PC-3 (cell line): ENCODE measurements around the gene FBF1. TPM values are rescaled to one million over a fixed set of nuclear protein-coding genes. Genes with fewer than 3 reads are reported as not detected.

Experiments used
- ATAC-seq: fragments of 200-7000 bp; cut with Tn5 transposase; 2 replicates; pipeline ENCODE4 v1.9.1; 2020; ENCODE audit warnings: mild to moderate bottlenecking, moderate library complexity
- Bru-seq: library from RNA; stranded (reverse); fragments of 400-500 nt; gene quantifications from one replicate; lab custom pipeline; 2021; lab: Mats Ljungman, UMichigan
- BruChase-seq, 2 experiments: library from RNA; stranded (reverse); fragments of 400-500 nt; gene quantifications; one replicate each; lab custom pipeline; 2021; lab: Mats Ljungman, UMichigan
- BruUV-seq: library from RNA; stranded (reverse); fragments of 400-500 nt; replicated peaks from 2 replicates; lab custom pipeline; 2021; lab: Mats Ljungman, UMichigan
- CTCF ChIA-PET: fragments of 300-600 bp; sonication (Branson Sonifier 250); formaldehyde crosslinking; loops from one replicate; lab custom pipeline; 2022; ENCODE audit warnings: antibody characterized with exemption; lab: Charles Lee
- POLR2A ChIA-PET: fragments of 300-600 bp; sonication (Branson Sonifier 250); formaldehyde crosslinking; loops from one replicate; lab custom pipeline; 2022; ENCODE audit warnings: antibody characterized with exemption; ENCODE audit not compliant: unreplicated experiment; lab: Charles Lee
- DNase-seq: peaks from one replicate; pipeline ENCODE4 v3.0.0-alpha.2; 2015
- H2AFZ ChIP-seq: fragments of 300-600 bp; sonication (generic); 2 replicates; pipeline ENCODE4 v1.6.0; 2016; ENCODE audit warnings: antibody characterized with exemption, low read length
- H3F3A ChIP-seq: fragments of 300-600 bp; sonication (generic); one replicate; pipeline ENCODE4 v1.6.0; 2017; ENCODE audit warnings: antibody characterized with exemption, low read length, control low read depth, mild to moderate bottlenecking; ENCODE audit not compliant: unreplicated experiment
- H3K27ac ChIP-seq: fragments of 300-600 bp; sonication (generic); 2 replicates; pipeline ENCODE4 v1.5.1; 2016; ENCODE audit warnings: mild to moderate bottlenecking, low read length
- H3K27me3 ChIP-seq: fragments of 300-600 bp; sonication (generic); 2 replicates; pipeline ENCODE4 v1.6.1; 2016; ENCODE audit warnings: low read length, mixed read lengths
- H3K36me3 ChIP-seq: fragments of 300-600 bp; sonication (generic); 2 replicates; pipeline ENCODE4 v1.6.1; 2016; ENCODE audit warnings: low read depth, mixed run types, low read length, mixed read lengths
- H3K4me1 ChIP-seq: fragments of 300-600 bp; sonication (generic); 2 replicates; pipeline ENCODE4 v1.5.1; 2016; ENCODE audit warnings: low read length; ENCODE audit not compliant: insufficient read depth
- H3K4me2 ChIP-seq: fragments of 300-600 bp; sonication (generic); 2 replicates; pipeline ENCODE4 v1.6.0; 2016; ENCODE audit warnings: low read length
- H3K4me3 ChIP-seq: fragments of 300-600 bp; sonication (generic); 2 replicates; pipeline ENCODE4 v1.5.1; 2016; ENCODE audit warnings: mild to moderate bottlenecking, low read length, mixed read lengths
- H3K79me2 ChIP-seq: fragments of 300-600 bp; sonication (generic); 2 replicates; pipeline ENCODE4 v1.6.1; 2017; ENCODE audit warnings: low read length, mixed read lengths
- H3K9ac ChIP-seq: fragments of 300-600 bp; sonication (generic); 2 replicates; pipeline ENCODE4 v1.6.0; 2016; ENCODE audit warnings: mild to moderate bottlenecking, low read length
- H3K9me2 ChIP-seq: fragments of 300-600 bp; sonication (generic); replicated peaks from 2 replicates; pipeline ENCODE4 v1.6.1; 2016; ENCODE audit warnings: mixed run types, low read length, mixed read lengths
- H3K9me3 ChIP-seq: fragments of 300-600 bp; sonication (generic); 2 replicates; pipeline ENCODE4 v1.6.1; 2016; ENCODE audit warnings: low read length, mixed read lengths
- H4K20me1 ChIP-seq: fragments of 300-600 bp; sonication (generic); 2 replicates; pipeline ENCODE4 v1.6.1; 2016; ENCODE audit warnings: low read length, mixed read lengths
- EZH2 ChIP-seq: fragments of 300-600 bp; sonication (generic); IDR thresholded peaks from one replicate; pipeline ENCODE4 v1.6.1; 2017; ENCODE audit warnings: antibody characterized with exemption, mild to moderate bottlenecking, low read length; ENCODE audit not compliant: unreplicated experiment
- EZH2phosphoT487 ChIP-seq: fragments of 300-600 bp; sonication (generic); IDR thresholded peaks from 2 replicates; pipeline ENCODE4 v1.6.1; 2018; ENCODE audit warnings: mild to moderate bottlenecking, antibody characterized with exemption, low read length, borderline replicate concordance
- intact Hi-C: fragments of 100-400 bp; cut with micrococcal nuclease; formaldehyde crosslinking; loops from 2 replicates; pipeline ENCODE4 v1.9.0; 2023
- long read RNA-seq: library from polyadenylated mRNA; unstranded; transcript quantifications from one replicate; pipeline ENCODE4 v2.0.0, GENCODE V29; 2021; ENCODE audit not compliant: unreplicated experiment
- total RNA-seq: library from RNA; depleted of rRNA; stranded (reverse); fragments of >200 nt; gene quantifications from 2 replicates; pipeline ENCODE4 v1.2.3, GENCODE V29; 2014; rRNA removed
- TF ChIP-seq, protein P1 (sequence below): fragments of 300-600 bp; sonication (generic); conservative IDR thresholded peaks from 2 replicates; pipeline ENCODE4 v1.5.1; 2017; ENCODE audit warnings: antibody characterized with exemption, low read depth, mild to moderate bottlenecking, low read length

FBF1 gene, protein sequence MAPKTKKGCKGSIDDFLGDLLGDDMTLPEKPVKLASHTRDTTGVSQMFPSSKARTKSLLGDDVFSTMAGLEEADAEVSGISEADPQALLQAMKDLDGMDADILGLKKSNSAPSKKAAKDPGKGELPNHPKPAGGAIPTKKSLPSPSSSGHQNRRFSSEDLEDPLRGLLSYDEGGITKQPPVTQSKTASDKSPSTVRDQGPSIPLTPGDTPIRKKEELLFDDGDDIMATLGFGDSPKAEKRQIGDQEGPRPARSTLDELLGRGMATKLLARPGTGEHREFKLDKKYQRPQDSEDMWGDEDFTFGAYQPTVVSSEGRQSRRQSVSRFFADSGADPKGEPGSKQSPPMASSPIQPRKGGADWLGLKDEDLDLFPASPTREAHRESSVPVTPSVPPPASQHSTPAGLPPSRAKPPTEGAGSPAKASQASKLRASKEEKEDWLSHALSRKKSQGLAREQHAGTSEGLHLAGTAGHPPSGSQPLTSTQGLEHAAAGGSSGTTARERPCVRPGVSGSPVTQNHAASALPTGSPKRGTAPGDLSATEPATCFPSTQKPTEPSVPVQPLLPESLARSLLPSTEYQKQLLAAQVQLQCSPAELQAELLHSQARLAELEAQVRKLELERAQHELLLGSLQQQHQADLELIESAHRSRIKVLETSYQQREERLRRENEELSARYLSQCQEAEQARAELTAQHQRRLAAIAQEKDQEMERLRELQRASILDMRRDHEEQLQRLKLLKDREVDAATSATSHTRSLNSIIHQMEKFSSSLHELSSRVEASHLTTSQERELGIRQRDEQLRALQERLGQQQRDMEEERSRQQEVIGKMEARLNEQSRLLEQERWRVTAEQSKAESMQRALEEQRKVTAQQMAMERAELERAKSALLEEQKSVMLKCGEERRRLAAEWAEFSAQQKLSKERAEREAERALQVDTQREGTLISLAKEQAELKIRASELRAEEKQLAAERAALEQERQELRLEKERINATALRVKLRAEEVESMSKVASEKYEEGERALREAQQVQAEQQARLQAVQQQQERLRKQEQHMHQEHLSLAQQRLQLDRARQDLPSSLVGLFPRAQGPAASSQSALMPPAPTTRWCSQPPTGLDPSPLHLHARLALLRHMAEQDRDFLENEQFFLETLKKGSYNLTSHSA
- total RNA-seq (35.3 and 39.2 TPM in 2 replicates), Bru-seq, nascent RNA (percentile 61 among the genes with signal in this experiment), BruChase-seq, experiment 1, labeled RNA remaining after a 6-hour chase (percentile 67 among the genes with signal in this experiment), BruChase-seq, experiment 2, labeled RNA remaining after a 2-hour chase (percentile 56 among the genes with signal in this experiment)
- long read RNA-seq, partial matches to known transcripts, result 8 of 24 reads
- long read RNA-seq, other reads (novel, unspliced or antisense), result 16 of 24 reads

DNA sequence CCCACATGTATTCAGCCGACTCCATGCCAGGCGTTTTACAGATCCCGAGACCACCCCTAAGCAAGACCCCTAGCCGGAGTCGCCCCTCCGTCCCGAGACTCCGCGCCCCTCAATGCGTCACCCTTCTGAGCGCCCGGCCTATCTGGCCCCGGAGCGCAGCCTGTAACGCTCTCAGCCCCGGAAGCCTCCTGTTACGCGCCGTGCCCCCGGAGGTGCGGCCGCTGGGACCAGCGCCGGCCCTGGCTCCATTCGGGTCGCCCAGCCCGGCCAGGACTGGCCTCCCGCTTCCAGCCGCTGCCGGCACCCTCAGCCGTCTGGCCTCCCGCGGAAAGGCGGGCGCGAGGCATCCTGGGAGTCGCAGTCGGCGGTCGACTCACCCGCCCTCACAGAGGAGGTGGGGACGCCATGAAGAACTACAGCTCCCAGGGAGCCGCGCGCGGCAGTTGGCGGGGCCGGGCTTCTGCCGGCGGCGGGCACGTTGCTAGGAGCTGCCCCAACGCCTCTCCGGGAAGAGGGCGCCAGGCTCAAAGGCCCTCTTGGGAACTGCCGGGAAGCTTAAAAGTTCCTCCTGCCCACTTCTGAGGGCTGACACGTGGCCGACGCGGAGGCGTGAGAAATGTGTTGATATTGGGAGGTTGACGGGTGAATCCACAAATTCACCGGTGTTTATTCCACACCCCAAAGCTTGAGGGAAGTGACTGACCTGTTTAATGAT is at the start of gene FBF1:
FBF1 (minus strand) TSS at position 316 of the 715 bp plus-strand sequence. CDS start 2,893 bp downstream, outside the sequence.
- ATAC-seq, result peak; percentile 99
- Histone ChIP-seq H3K79me2 (0 out of 2 replicates have a peak, but pooled peaks cover 4% of the 10 kb centered on the region), H3K4me1 (peaks cover 11% of the 10 kb centered on the region; the same call in 1 of the 2 replicates), H2AFZ (peak within 1 kb of the TSS; percentile 92), H3K4me3 (peak within 1 kb of the TSS; percentile 88), H3K4me2 (peak within 1 kb of the TSS; percentile 94), H3K9ac (peak within 1 kb of the TSS; percentile 93), H3K36me3 (peaks cover 4% of the 10 kb centered on the region), H3K9me3 (no peaks in the 10 kb centered on the region), H3F3A (no peaks in the 10 kb centered on the region), H3K9me2 (no peaks in the 10 kb centered on the region), H3K27ac (peak within 1 kb of the TSS; percentile 12; the same call in 1 of the 2 replicates), H3K27me3 (no peaks in the 10 kb centered on the region), H4K20me1 (no peaks in the 10 kb centered on the region)
- POLR2A ChIA-PET, result interaction anchor here (0.6 to 1.1 kb wide), 5 partner anchors 24 to 86 kb away, joined by 3 to 22 read pairs (median 9); partner anchors contain the start of genes ACOX1, MRPL38 and WBP2
- CTCF ChIA-PET, result interaction anchor here (0.9 to 1.1 kb wide), 3 partner anchors 19 to 38 kb away, joined by 3 to 4 read pairs (median 4); partner anchors contain the start of genes ACOX1, MRPL38 and TEN1
- BruUV-seq, result no TSS peak
- peak; percentile 98 for DNase-seq
- no peak for TF ChIP-seq EZH2
- TF ChIP-seq, protein P1, sequence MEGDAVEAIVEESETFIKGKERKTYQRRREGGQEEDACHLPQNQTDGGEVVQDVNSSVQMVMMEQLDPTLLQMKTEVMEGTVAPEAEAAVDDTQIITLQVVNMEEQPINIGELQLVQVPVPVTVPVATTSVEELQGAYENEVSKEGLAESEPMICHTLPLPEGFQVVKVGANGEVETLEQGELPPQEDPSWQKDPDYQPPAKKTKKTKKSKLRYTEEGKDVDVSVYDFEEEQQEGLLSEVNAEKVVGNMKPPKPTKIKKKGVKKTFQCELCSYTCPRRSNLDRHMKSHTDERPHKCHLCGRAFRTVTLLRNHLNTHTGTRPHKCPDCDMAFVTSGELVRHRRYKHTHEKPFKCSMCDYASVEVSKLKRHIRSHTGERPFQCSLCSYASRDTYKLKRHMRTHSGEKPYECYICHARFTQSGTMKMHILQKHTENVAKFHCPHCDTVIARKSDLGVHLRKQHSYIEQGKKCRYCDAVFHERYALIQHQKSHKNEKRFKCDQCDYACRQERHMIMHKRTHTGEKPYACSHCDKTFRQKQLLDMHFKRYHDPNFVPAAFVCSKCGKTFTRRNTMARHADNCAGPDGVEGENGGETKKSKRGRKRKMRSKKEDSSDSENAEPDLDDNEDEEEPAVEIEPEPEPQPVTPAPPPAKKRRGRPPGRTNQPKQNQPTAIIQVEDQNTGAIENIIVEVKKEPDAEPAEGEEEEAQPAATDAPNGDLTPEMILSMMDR, result peak; percentile 24; the same call in 1 of the 2 replicates
- intact Hi-C loops, result loop anchor here (1.0 to 2.0 kb wide), 4 partner anchors 18 to 56 kb away; partner anchors contain the start of genes ACOX1 and TEN1

DNA sequence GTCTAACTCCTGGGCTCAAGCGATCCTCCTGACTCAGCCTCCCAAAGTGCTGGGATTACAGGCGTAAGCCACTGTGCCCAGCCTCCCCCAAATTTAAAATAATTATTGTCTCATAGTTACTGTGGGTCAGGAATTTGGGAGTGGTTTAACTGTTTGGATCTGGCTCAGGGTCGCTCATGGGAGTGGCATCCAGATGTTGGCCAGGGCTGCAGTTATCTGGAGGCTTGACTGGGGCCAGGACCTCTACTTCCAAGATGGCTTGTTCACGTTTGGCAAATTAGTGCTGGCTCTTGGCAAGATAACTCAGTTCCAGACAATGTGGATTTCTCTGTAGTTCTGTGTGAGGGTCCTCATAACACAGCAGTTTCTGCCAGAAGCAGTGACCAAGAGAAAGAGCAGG is 46.2 kb upstream of the FBF1 start:
- H3K9me3 ChIP-seq, result no peaks in the 10 kb centered on the region
- intact Hi-C loops, result no loop called here
- no TSS peak for BruUV-seq
- H3K27ac ChIP-seq, result no peak overlapping the region
- H3K4me1 ChIP-seq, result peaks cover 4% of the 10 kb centered on the region
- H3K9me2 ChIP-seq, result no peaks in the 10 kb centered on the region
- H4K20me1 ChIP-seq, result no peaks in the 10 kb centered on the region
- ChIA-PET POLR2A (no interaction called here), CTCF (no interaction called here)
- no peaks in the 10 kb centered on the region for H3K27me3 ChIP-seq
- TF ChIP-seq EZH2phosphoT487 (no peak), EZH2 (no peak)
- TF ChIP-seq, protein P1, result no peak
- H3K79me2 ChIP-seq, result 0 out of 2 replicates have a peak, but pooled peaks cover 3% of the 10 kb centered on the region
- no peak overlapping the region for H3K4me3 ChIP-seq
- H3K4me2 ChIP-seq, result no peak overlapping the region
- no peak overlapping the region for H3K9ac ChIP-seq
- no peak for DNase-seq
- H3F3A ChIP-seq, result peaks cover 3% of the 10 kb centered on the region
- no peak overlapping the region for H2AFZ ChIP-seq
- peaks cover 6% of the 10 kb centered on the region; the same call in 1 of the 2 replicates for H3K36me3 ChIP-seq
- ATAC-seq, result no peak
